Astrocyte (in vitro differentiated cells and primary cell): Measurements from ENCODE around the gene HELQ. TPM values are rescaled to one million over a fixed set of nuclear protein-coding genes. Genes with fewer than 3 reads are reported as not detected.

Experiments used
- DNase-seq: peaks from one replicate; pipeline ENCODE4 v3.0.0-alpha.2; 2010; ENCODE audit warnings: low read depth
- FAIRE-seq: peaks from 2 replicates; lab custom pipeline; 2011; peaks lifted over from hg19 to GRCh38; lab: Jason Lieb, UNC
- H2AFZ ChIP-seq: 2 replicates; pipeline ENCODE4 v1.6.0; 2012; ENCODE audit warnings: low read depth, low read length, inconsistent platforms
- H3K27ac ChIP-seq: 2 replicates; pipeline ENCODE4 v1.5.1; 2011; ENCODE audit warnings: low read depth, low read length, inconsistent platforms
- H3K27me3 ChIP-seq: 2 replicates; pipeline ENCODE4 v1.6.0; 2011; ENCODE audit warnings: low read length, inconsistent platforms; ENCODE audit not compliant: insufficient read depth
- H3K36me3 ChIP-seq: 2 replicates; pipeline ENCODE4 v1.5.1; 2011; ENCODE audit warnings: low read length, inconsistent platforms; ENCODE audit not compliant: insufficient read depth
- H3K4me1 ChIP-seq: 2 replicates; pipeline ENCODE4 v1.5.1; 2011; ENCODE audit warnings: low read length, inconsistent platforms; ENCODE audit not compliant: insufficient read depth
- H3K4me2 ChIP-seq: 2 replicates; pipeline ENCODE4 v1.6.0; 2012; ENCODE audit warnings: low read length, inconsistent platforms
- H3K4me3 ChIP-seq: 2 replicates; pipeline ENCODE4 v1.5.1; 2011; ENCODE audit warnings: low read depth, mild to moderate bottlenecking, low read length, inconsistent platforms; ENCODE audit not compliant: insufficient read depth
- H3K79me2 ChIP-seq: 2 replicates; pipeline ENCODE4 v1.6.0; 2012; ENCODE audit warnings: mild to moderate bottlenecking, low read length, inconsistent platforms; ENCODE audit not compliant: insufficient read depth
- H3K9ac ChIP-seq: 2 replicates; pipeline ENCODE4 v1.6.0; 2012; ENCODE audit warnings: mild to moderate bottlenecking, low read length, inconsistent platforms
- H3K9me3 ChIP-seq: 2 replicates; pipeline ENCODE4 v1.5.1; 2012; ENCODE audit warnings: low read depth, mild to moderate bottlenecking, low read length, inconsistent platforms; ENCODE audit not compliant: insufficient read depth
- H4K20me1 ChIP-seq: 2 replicates; pipeline ENCODE4 v1.6.0; 2012; ENCODE audit warnings: low read length, inconsistent platforms; ENCODE audit not compliant: insufficient read depth
- H3K27ac Mint-ChIP-seq: one replicate; pipeline ENCODE4 v1.8.0; 2021; ENCODE audit warnings: mild to moderate bottlenecking, mixed read lengths; ENCODE audit not compliant: unreplicated experiment
- H3K27me3 Mint-ChIP-seq: one replicate; pipeline ENCODE4 v1.8.0; 2021; ENCODE audit warnings: low read depth, mixed read lengths; ENCODE audit not compliant: unreplicated experiment
- H3K36me3 Mint-ChIP-seq: one replicate; pipeline ENCODE4 v1.8.0; 2021; ENCODE audit warnings: low read depth, mixed read lengths; ENCODE audit not compliant: unreplicated experiment
- H3K4me1 Mint-ChIP-seq: one replicate; pipeline ENCODE4 v1.8.0; 2021; ENCODE audit warnings: low read depth, mixed read lengths; ENCODE audit not compliant: unreplicated experiment
- H3K4me3 Mint-ChIP-seq: one replicate; pipeline ENCODE4 v1.8.0; 2021; ENCODE audit warnings: mild to moderate bottlenecking, moderate library complexity, mixed read lengths; ENCODE audit not compliant: unreplicated experiment
- H3K9me3 Mint-ChIP-seq: one replicate; pipeline ENCODE4 v1.8.0; 2021; ENCODE audit warnings: mild to moderate bottlenecking, mixed read lengths; ENCODE audit not compliant: unreplicated experiment
- EZH2 ChIP-seq: IDR thresholded peaks from 2 replicates; pipeline ENCODE4 v1.6.1; 2012; ENCODE audit warnings: mild to moderate bottlenecking, low read length, inconsistent platforms; ENCODE audit not compliant: insufficient read depth
- total RNA-seq: library from RNA; stranded (reverse); gene quantifications from 2 replicates; pipeline ENCODE4 v1.2.1, GENCODE V29; 2021
- TF ChIP-seq, protein P1 (sequence below): IDR thresholded peaks from 2 replicates; pipeline ENCODE4 v1.5.1; 2011; ENCODE audit warnings: low read depth, mild to moderate bottlenecking, inconsistent platforms, low read length, moderate library complexity; ENCODE audit not compliant: insufficient read depth

The HELQ gene
- total RNA-seq, 1 donor from 2014 or later = 9.4 TPM

GRCh38 chr4:83393908-83394307, 61.7 kb downstream of the HELQ start:
- H3K36me3 ChIP-seq = no peaks in the 10 kb centered on the region
- H3K4me2 ChIP-seq = no peak overlapping the region
- no peak for DNase-seq
- TF ChIP-seq, protein P1, sequence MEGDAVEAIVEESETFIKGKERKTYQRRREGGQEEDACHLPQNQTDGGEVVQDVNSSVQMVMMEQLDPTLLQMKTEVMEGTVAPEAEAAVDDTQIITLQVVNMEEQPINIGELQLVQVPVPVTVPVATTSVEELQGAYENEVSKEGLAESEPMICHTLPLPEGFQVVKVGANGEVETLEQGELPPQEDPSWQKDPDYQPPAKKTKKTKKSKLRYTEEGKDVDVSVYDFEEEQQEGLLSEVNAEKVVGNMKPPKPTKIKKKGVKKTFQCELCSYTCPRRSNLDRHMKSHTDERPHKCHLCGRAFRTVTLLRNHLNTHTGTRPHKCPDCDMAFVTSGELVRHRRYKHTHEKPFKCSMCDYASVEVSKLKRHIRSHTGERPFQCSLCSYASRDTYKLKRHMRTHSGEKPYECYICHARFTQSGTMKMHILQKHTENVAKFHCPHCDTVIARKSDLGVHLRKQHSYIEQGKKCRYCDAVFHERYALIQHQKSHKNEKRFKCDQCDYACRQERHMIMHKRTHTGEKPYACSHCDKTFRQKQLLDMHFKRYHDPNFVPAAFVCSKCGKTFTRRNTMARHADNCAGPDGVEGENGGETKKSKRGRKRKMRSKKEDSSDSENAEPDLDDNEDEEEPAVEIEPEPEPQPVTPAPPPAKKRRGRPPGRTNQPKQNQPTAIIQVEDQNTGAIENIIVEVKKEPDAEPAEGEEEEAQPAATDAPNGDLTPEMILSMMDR = no peak
- TF ChIP-seq EZH2 = no peak
- Mint-ChIP-seq H3K27me3 (peaks cover 3% of the 10 kb centered on the region), H3K4me3 (no peak overlapping the region), H3K9me3 (peaks cover 4% of the 10 kb centered on the region), H3K27ac (no peak overlapping the region), H3K4me1 (no peaks in the 10 kb centered on the region), H3K36me3 (peaks cover 7% of the 10 kb centered on the region)
- FAIRE-seq = no peak
- no peak overlapping the region for H3K4me3 ChIP-seq
- no peak overlapping the region for H3K9ac ChIP-seq
- H2AFZ ChIP-seq = no peak overlapping the region
- H3K4me1 ChIP-seq = no peaks in the 10 kb centered on the region
- no peaks in the 10 kb centered on the region for H3K27me3 ChIP-seq
- H3K27ac ChIP-seq = no peak overlapping the region
- no peaks in the 10 kb centered on the region for H4K20me1 ChIP-seq
- no peaks in the 10 kb centered on the region for H3K9me3 ChIP-seq
- no peaks in the 10 kb centered on the region for H3K79me2 ChIP-seq

DNA sequence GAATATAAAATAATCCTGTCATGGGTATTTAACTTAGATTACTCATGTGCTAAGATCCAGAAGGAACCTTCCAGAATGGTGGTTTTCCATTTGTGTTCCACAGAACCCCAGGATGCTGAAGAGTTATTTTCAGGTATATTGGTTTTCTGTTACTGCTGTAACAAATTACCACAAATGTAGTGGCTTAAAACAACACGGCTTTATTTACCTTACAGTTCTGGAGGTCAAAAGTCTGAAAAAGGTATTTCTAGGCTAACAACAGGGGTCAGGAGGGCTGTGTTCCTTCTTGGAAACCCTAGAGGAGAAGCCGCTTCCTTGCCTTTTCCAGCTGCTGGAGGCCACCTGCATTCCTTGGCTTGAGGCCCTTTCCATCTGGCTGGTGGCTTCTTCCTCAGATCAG, 63.1 kb downstream of the HELQ start:
- peaks cover 5% of the 10 kb centered on the region for H3K27me3 Mint-ChIP-seq
- Histone ChIP-seq H3K27ac (no peak overlapping the region), H3K4me1 (no peaks in the 10 kb centered on the region), H2AFZ (no peak overlapping the region), H3K9ac (no peak overlapping the region), H3K9me3 (no peaks in the 10 kb centered on the region), H3K79me2 (no peaks in the 10 kb centered on the region), H4K20me1 (no peaks in the 10 kb centered on the region), H3K4me3 (no peak overlapping the region), H3K27me3 (no peaks in the 10 kb centered on the region), H3K4me2 (no peak overlapping the region), H3K36me3 (no peaks in the 10 kb centered on the region)
- no peak for TF ChIP-seq EZH2
- TF ChIP-seq, protein P1 = no peak
- peaks cover 2% of the 10 kb centered on the region for H3K9me3 Mint-ChIP-seq
- no peak overlapping the region for H3K27ac Mint-ChIP-seq
- H3K4me1 Mint-ChIP-seq = no peaks in the 10 kb centered on the region
- DNase-seq = no peak
- FAIRE-seq = no peak
- peaks cover 2% of the 10 kb centered on the region for H3K36me3 Mint-ChIP-seq
- H3K4me3 Mint-ChIP-seq = no peak overlapping the region

DNA sequence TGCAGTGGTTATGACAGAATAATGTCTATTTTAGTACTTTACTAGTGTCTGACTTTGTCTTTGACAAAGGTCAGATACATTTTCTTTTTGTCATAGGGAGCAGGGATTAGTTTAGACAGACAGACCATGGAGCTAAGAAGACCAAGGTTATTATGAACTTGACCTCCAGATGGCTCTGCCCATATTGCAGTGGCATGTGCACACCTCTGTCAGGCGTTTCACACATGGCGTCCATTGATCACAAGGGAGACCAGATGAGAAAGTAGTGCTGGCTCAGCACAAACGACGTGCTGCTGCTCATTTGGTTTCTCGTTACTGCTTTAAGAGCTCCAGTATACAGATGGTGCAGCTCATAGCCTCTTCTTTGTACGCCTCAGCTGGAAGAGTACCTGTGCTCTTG, 64.7 kb downstream of the HELQ start:
- H3K27me3 Mint-ChIP-seq = peaks cover 5% of the 10 kb centered on the region
- Histone ChIP-seq H3K9me3 (no peaks in the 10 kb centered on the region), H3K36me3 (no peaks in the 10 kb centered on the region), H3K27me3 (no peaks in the 10 kb centered on the region), H3K4me3 (no peak overlapping the region), H3K4me2 (no peak overlapping the region), H3K9ac (no peak overlapping the region), H2AFZ (no peak overlapping the region), H3K4me1 (no peaks in the 10 kb centered on the region), H3K27ac (no peak overlapping the region), H3K79me2 (no peaks in the 10 kb centered on the region), H4K20me1 (no peaks in the 10 kb centered on the region)
- FAIRE-seq (no peak), DNase-seq (no peak)
- TF ChIP-seq, protein P1 = no peak
- no peak for TF ChIP-seq EZH2
- no peaks in the 10 kb centered on the region for H3K9me3 Mint-ChIP-seq
- H3K4me3 Mint-ChIP-seq = no peak overlapping the region
- H3K36me3 Mint-ChIP-seq = no peaks in the 10 kb centered on the region
- peaks cover 2% of the 10 kb centered on the region for H3K4me1 Mint-ChIP-seq
- no peak overlapping the region for H3K27ac Mint-ChIP-seq
